ENCODE data around the gene CACNA1D.

CACNA1D gene

GRCh38 chr3:53794597-53794996 lies 300.2 kb downstream of the CACNA1D start:
- no peak for FAIRE-seq

- no peak for FAIRE-seq
Observed at GRCh38 chr3:53795176-53795575, 300.8 kb downstream of the CACNA1D start.

GRCh38 chr3:53795789-53796560 lies 301.6 kb downstream of the CACNA1D start:
- no peak for FAIRE-seq

GRCh38 chr3:53798144-53798543 lies 303.7 kb downstream of the CACNA1D start:
- no peak for FAIRE-seq

- no peak for FAIRE-seq
Observed at GRCh38 chr3:53799338-53799865, 305.0 kb downstream of the CACNA1D start.

- FAIRE-seq: no peak
Observed at GRCh38 chr3:53800041-53800906, 305.9 kb downstream of the CACNA1D start.

GRCh38 chr3:53801319-53801718 lies 306.9 kb downstream of the CACNA1D start:
- no peak for FAIRE-seq

- no peak for FAIRE-seq
Observed at GRCh38 chr3:53802256-53802880, 308.0 kb downstream of the CACNA1D start.

GRCh38 chr3:53803124-53803815 lies 308.9 kb downstream of the CACNA1D start:
- FAIRE-seq: no peak

GRCh38 chr3:53803816-53804695 lies 309.6 kb downstream of the CACNA1D start:
- no peak for FAIRE-seq

GRCh38 chr3:53804697-53805462 lies 310.5 kb downstream of the CACNA1D start:
- FAIRE-seq: no peak

- no peak for FAIRE-seq
Observed at GRCh38 chr3:53805463-53806159, 311.2 kb downstream of the CACNA1D start.

GRCh38 chr3:53806182-53807116 lies 312.0 kb downstream of the CACNA1D start:
- FAIRE-seq: no peak

- no peak for FAIRE-seq
Observed at GRCh38 chr3:53807117-53807810, 312.9 kb downstream of the CACNA1D start.

- no peak for FAIRE-seq
Observed at GRCh38 chr3:53808496-53808895, 314.1 kb downstream of the CACNA1D start.

- no peak for FAIRE-seq
Observed at GRCh38 chr3:53809267-53809666, 314.9 kb downstream of the CACNA1D start.

- no peak for FAIRE-seq
Observed at GRCh38 chr3:53809764-53810400, 315.5 kb downstream of the CACNA1D start.
